NCI-H2029 (cell line): ENCODE results near the gene SLC39A2.
A peak's percentile ranks its signal among the peaks of the same experiment; 100 is the strongest.
"Not testable (repeated sequence)": the region's sequence is repeated elsewhere in the genome, so short reads cannot be mapped to it uniquely, and the experiment has no call there.

Source experiments
- DNase-seq: peaks from one replicate; lab custom pipeline; 2025; lab: John Stamatoyannopoulos, UW

Gene SLC39A2

GRCh38 chr14:20998674-20999366, at the start of gene SLC39A2:
TSS of gene SLC39A2 (plus strand) at chr14:20999293. CDS start at chr14:20999447, 154 bp downstream.
- DNase-seq = no peak

- DNase-seq = not testable (repeated sequence)
These were observed 44.2 kb upstream of the SLC39A2 start, which contains the start of gene RNASE2 for GRCh38 chr14:20954736-20955537. TSS of gene RNASE2 (plus strand) at chr14:20955487. CDS start at chr14:20955772, 285 bp downstream.

- not testable (repeated sequence) for DNase-seq
These were observed 43.6 kb upstream of the SLC39A2 start for GRCh38 chr14:20955538-20955873.

- DNase-seq = no peak
These were observed 42.6 kb upstream of the SLC39A2 start for GRCh38 chr14:20956376-20956976.

GRCh38 chr14:20958946-20959345, 40.1 kb upstream of the SLC39A2 start:
- DNase-seq = not testable (repeated sequence)

GRCh38 chr14:20969336-20969735, 29.8 kb upstream of the SLC39A2 start:
- DNase-seq = no peak

GRCh38 chr14:20970647-20970982, 28.5 kb upstream of the SLC39A2 start:
- DNase-seq = no peak

GRCh38 chr14:20970983-20971704, 27.9 kb upstream of the SLC39A2 start:
- peak; percentile 60 for DNase-seq

GRCh38 chr14:20971705-20972021, 27.4 kb upstream of the SLC39A2 start:
- no peak for DNase-seq

- no peak for DNase-seq
These were observed 25.6 kb upstream of the SLC39A2 start for GRCh38 chr14:20973501-20973900.

GRCh38 chr14:20976291-20976690, 22.8 kb upstream of the SLC39A2 start:
- DNase-seq = no peak

- no peak for DNase-seq
These were observed 20.4 kb upstream of the SLC39A2 start for GRCh38 chr14:20978687-20979086.

GRCh38 chr14:20980906-20981305, 18.2 kb upstream of the SLC39A2 start:
- DNase-seq = no peak

- DNase-seq = no peak
These were observed 16.3 kb upstream of the SLC39A2 start for GRCh38 chr14:20982646-20983369.

GRCh38 chr14:20985650-20986049, 13.4 kb upstream of the SLC39A2 start:
- DNase-seq = not testable (repeated sequence)

- no peak for DNase-seq
These were observed 12.3 kb upstream of the SLC39A2 start for GRCh38 chr14:20986811-20987210.

GRCh38 chr14:20988717-20989470, 10.2 kb upstream of the SLC39A2 start:
- DNase-seq = no peak

- DNase-seq = no peak
These were observed 9.7 kb upstream of the SLC39A2 start for GRCh38 chr14:20989471-20989786.

- DNase-seq = peak; percentile 82
These were observed 9.1 kb upstream of the SLC39A2 start, which contains the start of gene METTL17 for GRCh38 chr14:20989787-20990600. TSS of gene METTL17 (plus strand) at chr14:20989980. CDS start at chr14:20990003, 23 bp downstream.

GRCh38 chr14:20996521-20996920, 2.6 kb upstream of the SLC39A2 start:
- no peak for DNase-seq
